Left lung (tissue), 10 donors: ENCODE data around the gene FAM114A1. TPM values are rescaled to one million over a fixed set of nuclear protein-coding genes. Genes with fewer than 3 reads are reported as not detected.
A peak's percentile ranks its signal among the peaks of the same experiment; 100 is the strongest.

ENCODE experiments used
- ATAC-seq: fragments of 200-7000 bp; cut with Tn5 transposase; one replicate; pipeline ENCODE4 v1.9.1; 2020; ENCODE audit warnings: moderate library complexity
- DNase-seq, 4 donors: peaks; one replicate each; pipeline ENCODE4 v3.0.0-alpha.2; 2013 to 2020
- H3K27ac ChIP-seq, 2 donors: fragments of 200-600 bp; sonication (generic) in 1 of 2; one replicate each; pipeline versions ENCODE4 v1.5.0 to v1.8.0; 2020 to 2021
- H3K27me3 ChIP-seq, 2 donors: fragments of 200-600 bp; sonication (generic) in 1 of 2; one replicate each; pipeline versions ENCODE4 v1.5.0 to v1.8.0; 2020 to 2021
- H3K36me3 ChIP-seq, 2 donors: fragments of 200-600 bp; sonication (generic) in 1 of 2; one replicate each; pipeline versions ENCODE4 v1.5.0 to v1.8.0; 2020 to 2021
- H3K4me1 ChIP-seq, 2 donors: fragments of 200-600 bp; one replicate each; pipeline ENCODE4 v1.8.0; 2021
- H3K4me3 ChIP-seq, 2 donors: fragments of 200-600 bp; sonication (generic) in 1 of 2; one replicate each; pipeline versions ENCODE4 v1.5.0 to v1.8.0; 2020 to 2021; ENCODE audit warnings: mild to moderate bottlenecking in 1 of 2
- H3K9me3 ChIP-seq, 2 donors: fragments of 200-600 bp; sonication (generic) in 1 of 2; one replicate each; pipeline versions ENCODE4 v1.5.0 to v1.8.0; 2020 to 2021
- CTCF ChIP-seq, 2 donors: fragments of 200-600 bp; sonication (generic) in 1 of 2; IDR thresholded peaks; one replicate each; pipeline versions ENCODE4 v1.5.0 to v1.8.0; 2021; ENCODE audit warnings: antibody characterized with exemption in 2 of 2
- intact Hi-C, 2 donors: fragments of 100-400 bp; cut with DNase I; formaldehyde crosslinking; loops; one replicate each; pipeline versions ENCODE4 v1.11.2 to v1.14.2; 2022
- polyA plus RNA-seq, 6 donors: library from polyadenylated mRNA; unstranded; fragments of 120-200 nt; gene quantifications; one replicate each; pipeline ENCODE4 v1.2.1, GENCODE V29; 2013; ENCODE audit not compliant: insufficient read length in 6 of 6
- total RNA-seq, 2 donors: library from RNA; stranded (reverse); fragmentation: NEBNext Ultra II Directional; extraction: Animal tissue kit (Norgen Biotek cat#: 25700); gene quantifications; one replicate each; pipeline ENCODE4 v1.2.1, GENCODE V29; 2021
- donor health status: DM: no; HTN: yes; CAD: no.
- donor health status: DM: no; HTN: no; CAD: no.

The FAM114A1 gene
- total and polyA plus RNA-seq, 8 donors = 51.5 to 81.1 (median 62.4) TPM

DNA sequence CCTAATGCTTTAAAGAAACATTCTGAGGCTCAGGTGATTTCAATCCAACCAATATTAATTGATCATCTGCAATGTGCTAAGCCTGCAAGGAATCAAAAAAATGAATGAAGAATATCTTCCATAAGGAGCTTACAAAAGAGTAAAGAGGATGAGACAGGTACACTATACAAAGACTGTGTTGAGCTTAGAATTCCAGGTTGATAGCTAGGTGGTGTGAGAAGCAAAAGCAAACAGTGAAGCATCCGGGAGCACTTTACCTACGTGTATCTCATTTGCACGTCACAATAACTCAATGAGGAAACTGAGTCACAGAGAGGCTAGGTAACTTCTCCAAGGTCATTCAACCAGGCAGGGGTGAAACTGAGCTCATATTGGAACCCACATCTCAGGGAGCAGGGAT lies 37.1 kb downstream of the FAM114A1 start:
- no peaks in the 10 kb centered on the region for H3K4me1 ChIP-seq
- no peak for TF ChIP-seq CTCF (IDR thresholded peaks at IDR 0.05)
- ATAC-seq (no peak), DNase-seq (no peak)
- no peaks in the 10 kb centered on the region for H3K27me3 ChIP-seq
- peaks cover 0 to 47% of the 10 kb centered on the region in 2 donors for H3K36me3 ChIP-seq
- intact Hi-C loops = loop anchor here in 1 of 2 donors (10.0 kb wide), 1 partner anchor 230 kb away; no protein-coding TSS in a partner anchor
- no peak overlapping the region for H3K27ac ChIP-seq
- no peaks in the 10 kb centered on the region for H3K9me3 ChIP-seq
- H3K4me3 ChIP-seq = no peak overlapping the region

DNA sequence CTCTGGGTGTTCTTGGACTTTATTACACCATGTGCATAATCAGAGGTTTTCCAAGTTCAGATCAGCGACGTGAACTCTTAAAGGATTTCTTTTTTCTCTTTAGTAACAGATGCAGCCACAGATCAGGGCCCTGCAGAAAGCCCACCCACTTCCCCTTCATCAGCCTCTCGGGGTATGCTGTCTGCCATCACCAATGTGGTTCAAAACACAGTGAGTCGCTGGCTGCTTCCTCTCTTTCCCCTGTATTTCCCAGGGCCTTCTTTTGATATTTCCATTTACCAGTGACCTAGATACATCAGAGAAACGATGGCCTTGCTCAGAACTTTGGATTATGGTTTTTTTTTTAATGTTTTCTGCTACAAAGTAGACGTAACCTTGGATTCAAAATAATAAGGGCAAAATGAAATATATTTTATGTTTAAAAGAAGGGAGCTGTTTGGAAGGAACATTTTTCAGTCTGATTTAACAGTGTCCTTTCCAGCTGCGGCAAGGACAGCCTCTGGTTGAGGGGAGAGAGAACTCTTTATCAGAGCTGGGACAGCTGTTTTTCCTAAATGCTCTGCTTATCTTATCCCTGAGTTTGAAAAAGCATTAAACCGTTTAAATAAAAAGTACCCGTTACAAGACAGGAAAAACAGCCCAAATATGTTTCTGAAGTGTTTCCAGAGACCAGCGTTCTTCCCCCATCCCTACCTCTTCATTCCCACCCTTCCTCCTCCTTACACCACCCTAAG lies 38.2 kb downstream of the FAM114A1 start:
- ATAC-seq = no peak
- TF ChIP-seq CTCF (IDR thresholded peaks at IDR 0.05) = no peak
- H3K36me3 ChIP-seq = peaks cover 0 to 59% of the 10 kb centered on the region in 2 donors
- intact Hi-C loops = loop anchor here in 1 of 2 donors (10.0 kb wide), 1 partner anchor 229 kb away; no protein-coding TSS in a partner anchor
- H3K27ac ChIP-seq = no peak overlapping the region
- H3K4me1 ChIP-seq = no peaks in the 10 kb centered on the region
- DNase-seq = peak in 2 of 4 donors; percentile 13 to 51
- H3K9me3 ChIP-seq = no peaks in the 10 kb centered on the region
- H3K4me3 ChIP-seq = no peak overlapping the region
- H3K27me3 ChIP-seq = no peaks in the 10 kb centered on the region

DNA sequence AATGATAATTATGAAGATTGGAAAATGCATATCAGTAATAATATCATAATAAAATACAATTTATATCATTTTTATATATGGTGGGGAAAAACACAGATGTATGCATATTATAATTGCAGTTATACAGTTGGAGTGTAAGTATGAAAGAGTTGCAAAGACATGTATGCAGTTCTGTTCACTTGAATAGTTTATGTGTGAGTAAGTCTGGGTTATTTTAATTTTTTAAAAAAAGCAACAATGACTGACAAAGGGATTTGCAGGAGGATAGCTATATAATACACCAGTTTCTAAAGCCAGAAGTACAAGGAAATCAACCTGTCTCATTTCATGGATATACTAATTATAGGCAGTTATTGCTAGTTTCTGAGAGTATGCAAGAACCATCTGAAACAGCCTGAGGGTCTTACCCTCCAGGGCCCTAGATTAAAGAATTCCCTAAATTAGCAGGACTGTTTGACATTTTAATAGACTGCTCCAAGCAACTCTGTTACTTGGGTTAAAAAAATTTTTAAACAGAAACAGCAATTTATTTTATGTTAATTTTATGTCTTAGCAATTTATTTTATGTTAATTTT lies 40.2 kb downstream of the FAM114A1 start:
- no peak for DNase-seq
- ATAC-seq = no peak
- H3K9me3 ChIP-seq = no peaks in the 10 kb centered on the region
- H3K36me3 ChIP-seq = peaks cover 0 to 78% of the 10 kb centered on the region in 2 donors
- no peak overlapping the region for H3K27ac ChIP-seq
- no peak overlapping the region for H3K4me3 ChIP-seq
- H3K4me1 ChIP-seq = no peaks in the 10 kb centered on the region
- TF ChIP-seq CTCF (IDR thresholded peaks at IDR 0.05) = no peak
- H3K27me3 ChIP-seq = no peaks in the 10 kb centered on the region
- intact Hi-C loops = loop anchor here in 1 of 2 donors (10.0 kb wide), 1 partner anchor 227 kb away; no protein-coding TSS in a partner anchor

DNA sequence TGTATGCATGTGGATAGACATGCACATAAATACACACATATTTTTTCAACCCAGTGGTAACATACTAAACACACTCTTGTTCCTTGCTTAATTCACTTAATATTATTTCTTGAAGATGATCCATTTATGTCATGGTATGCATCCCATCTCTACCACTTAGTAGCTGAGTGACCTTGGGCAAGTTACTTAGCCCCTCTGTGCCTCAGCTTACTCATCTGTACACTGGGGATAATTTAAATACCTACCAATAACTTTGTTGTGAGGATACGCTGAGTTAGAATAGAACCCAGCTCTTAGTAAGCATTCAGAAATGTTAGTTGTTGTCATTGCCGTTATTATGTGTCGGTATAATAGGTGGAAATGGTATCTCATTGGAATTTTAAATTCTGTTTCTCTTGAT lies 41.4 kb downstream of the FAM114A1 start:
- intact Hi-C loops = loop anchor here in 1 of 2 donors (10.0 kb wide), 1 partner anchor 226 kb away; no protein-coding TSS in a partner anchor
- H3K4me1 ChIP-seq = no peaks in the 10 kb centered on the region
- DNase-seq (no peak), ATAC-seq (no peak)
- no peaks in the 10 kb centered on the region for H3K9me3 ChIP-seq
- peaks cover 4 to 90% of the 10 kb centered on the region in 2 donors for H3K36me3 ChIP-seq
- H3K27ac ChIP-seq = no peak overlapping the region
- no peaks in the 10 kb centered on the region for H3K27me3 ChIP-seq
- H3K4me3 ChIP-seq = no peak overlapping the region
- no peak for TF ChIP-seq CTCF (IDR thresholded peaks at IDR 0.05)

DNA sequence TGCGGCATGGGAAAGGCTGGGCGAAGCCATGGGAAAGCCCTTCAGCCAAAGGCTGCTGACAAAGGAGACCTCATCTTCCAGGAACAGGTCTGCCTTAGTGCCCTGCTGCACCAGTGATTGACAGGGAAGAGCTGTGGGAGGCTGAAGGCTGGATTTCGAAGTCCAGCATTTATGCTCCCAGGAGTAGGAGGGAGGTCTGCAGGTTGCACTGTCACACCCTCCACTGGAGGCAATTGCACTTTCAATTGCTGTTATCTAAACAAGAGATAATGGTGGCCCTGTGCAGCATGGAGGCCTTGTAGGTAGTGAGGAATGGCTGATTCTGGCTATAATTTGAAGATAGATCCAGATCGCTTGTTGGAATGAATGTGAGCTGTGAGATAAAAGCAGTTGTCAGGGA lies 43.7 kb downstream of the FAM114A1 start:
- TF ChIP-seq CTCF (IDR thresholded peaks at IDR 0.05) = no peak
- Histone ChIP-seq H3K4me1 (no peaks in the 10 kb centered on the region), H3K36me3 (peaks cover 4 to 90% of the 10 kb centered on the region in 2 donors), H3K9me3 (no peaks in the 10 kb centered on the region), H3K27me3 (no peaks in the 10 kb centered on the region), H3K27ac (no peak overlapping the region), H3K4me3 (no peak overlapping the region)
- intact Hi-C loops = no loop called here
- ATAC-seq (no peak), DNase-seq (no peak)
